HG03575 (cell line): ENCODE measurements around the gene LMNA.

Experiments used
- ATAC-seq: cut with Tn5 transposase; IDR thresholded peaks from one replicate; pipeline ENCODE4 v1.9.1; 2021; ENCODE audit not compliant: unreplicated experiment, insufficient number of reproducible peaks, low FRiP score; ENCODE audit errors: extremely low read depth

Gene LMNA

GRCh38 chr1:156080863-156081179 is 33.7 kb upstream of the LMNA start:
- ATAC-seq: no peak

DNA sequence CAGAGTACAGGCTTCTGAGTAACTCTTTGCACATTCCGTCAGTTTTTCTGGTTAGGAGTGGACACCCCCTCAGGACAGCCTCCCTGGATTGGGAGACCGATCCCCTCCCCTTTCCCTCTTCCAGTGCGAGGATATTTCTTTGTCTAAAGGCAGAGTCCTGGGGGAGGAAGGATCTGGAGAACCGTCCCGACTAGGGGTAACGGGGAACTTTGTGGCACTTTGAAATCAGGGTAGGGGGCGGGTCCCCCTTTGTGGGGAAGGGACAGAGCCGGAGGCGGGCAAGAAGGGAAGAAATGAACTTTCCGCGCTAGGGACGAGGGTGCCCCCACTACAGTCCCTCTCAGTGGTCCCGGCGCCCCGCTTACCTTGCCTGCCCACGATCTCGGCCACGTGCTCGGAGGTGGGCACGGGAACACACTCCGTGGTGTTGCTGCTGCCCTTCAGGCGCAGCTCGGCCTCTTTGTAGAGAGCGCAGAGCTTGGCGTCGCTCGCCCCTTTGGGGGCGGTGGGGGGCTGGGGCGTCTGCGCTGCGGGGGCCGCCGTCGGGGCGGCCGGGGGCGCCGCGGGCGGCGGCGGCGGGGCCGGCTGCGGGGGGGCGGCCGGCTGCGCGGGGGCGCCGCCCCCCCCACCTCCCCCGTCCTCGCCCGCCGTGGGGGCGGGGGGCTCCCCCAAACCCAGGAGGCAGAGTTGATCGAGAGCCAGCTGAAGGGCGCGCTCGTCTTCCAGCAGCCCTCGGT is 33.2 kb upstream of the LMNA start:
- no peak for ATAC-seq

- ATAC-seq: no peak
Measured at GRCh38 chr1:156081917-156082308, 32.6 kb upstream of the LMNA start.

GRCh38 chr1:156082309-156083091 is 32.0 kb upstream of the LMNA start, which contains the start of gene MEX3A:
Gene MEX3A, minus strand, starts transcription at chr1:156082465. Its CDS starts 467 bp downstream, at chr1:156081998.
- ATAC-seq: no peak

GRCh38 chr1:156083800-156084790 is 30.4 kb upstream of the LMNA start:
- no peak for ATAC-seq

DNA sequence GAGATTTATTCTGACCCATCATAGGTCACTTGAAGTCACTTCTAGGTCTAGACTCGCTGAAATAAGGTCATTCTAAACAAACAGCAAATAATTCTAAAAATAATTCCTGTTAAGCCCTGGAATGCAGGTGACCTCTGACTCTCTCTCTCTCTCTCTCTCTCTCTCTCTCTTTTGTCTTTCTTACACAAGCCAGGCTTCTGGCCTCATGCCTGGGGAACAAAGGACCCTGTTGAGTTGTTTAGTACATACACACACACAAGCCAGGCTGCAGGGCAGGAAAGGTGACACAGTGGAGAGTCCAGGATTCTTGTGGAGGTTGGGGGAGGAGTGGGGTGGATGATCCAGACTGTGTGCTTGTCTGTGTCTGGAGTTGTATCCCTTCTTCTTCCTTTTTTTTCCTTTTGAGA is 28.3 kb upstream of the LMNA start:
- ATAC-seq: no peak

DNA sequence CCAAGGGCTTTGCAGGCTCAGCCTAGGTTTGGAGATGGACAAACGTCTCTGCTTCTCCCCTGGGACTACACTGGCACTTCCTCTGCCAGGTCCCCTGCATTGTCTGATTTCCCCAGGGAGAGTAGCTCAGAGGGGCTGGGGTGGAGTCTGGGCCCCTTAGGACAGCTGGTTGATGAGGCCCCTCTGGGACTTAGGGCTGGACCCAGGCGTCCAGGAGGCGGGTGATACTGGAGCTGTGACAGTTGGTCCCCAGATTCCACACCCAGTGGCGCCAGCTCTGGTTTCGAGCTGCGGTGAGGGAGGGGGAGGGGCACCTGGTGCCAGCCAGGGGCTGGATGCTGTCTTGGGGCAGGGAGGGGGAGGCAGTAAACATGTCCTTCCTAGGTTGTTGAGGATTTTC is 24.8 kb upstream of the LMNA start:
- ATAC-seq: no peak

GRCh38 chr1:156090138-156090839 is 24.2 kb upstream of the LMNA start:
- no peak for ATAC-seq

- ATAC-seq: no peak
Measured at GRCh38 chr1:156090840-156091188, 23.7 kb upstream of the LMNA start.

DNA sequence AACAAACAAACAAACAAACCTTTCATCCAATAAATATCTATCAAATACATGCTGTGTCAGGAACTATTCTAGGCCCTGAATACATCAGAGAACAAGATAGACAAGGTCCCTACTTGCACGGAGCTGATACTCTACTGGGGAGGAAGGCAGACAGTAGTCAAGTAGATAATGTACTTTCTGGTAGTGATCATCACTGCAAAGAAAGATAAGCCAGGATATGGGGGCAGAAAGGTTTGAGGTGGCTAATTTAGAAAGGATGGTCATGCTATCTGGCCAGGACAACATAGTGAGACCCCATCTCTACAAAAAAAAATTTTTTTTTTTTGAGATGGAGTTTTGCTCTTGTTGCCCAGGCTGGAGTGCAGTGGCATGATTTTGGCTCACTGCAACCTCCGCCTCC is 22.9 kb upstream of the LMNA start:
- no peak for ATAC-seq

DNA sequence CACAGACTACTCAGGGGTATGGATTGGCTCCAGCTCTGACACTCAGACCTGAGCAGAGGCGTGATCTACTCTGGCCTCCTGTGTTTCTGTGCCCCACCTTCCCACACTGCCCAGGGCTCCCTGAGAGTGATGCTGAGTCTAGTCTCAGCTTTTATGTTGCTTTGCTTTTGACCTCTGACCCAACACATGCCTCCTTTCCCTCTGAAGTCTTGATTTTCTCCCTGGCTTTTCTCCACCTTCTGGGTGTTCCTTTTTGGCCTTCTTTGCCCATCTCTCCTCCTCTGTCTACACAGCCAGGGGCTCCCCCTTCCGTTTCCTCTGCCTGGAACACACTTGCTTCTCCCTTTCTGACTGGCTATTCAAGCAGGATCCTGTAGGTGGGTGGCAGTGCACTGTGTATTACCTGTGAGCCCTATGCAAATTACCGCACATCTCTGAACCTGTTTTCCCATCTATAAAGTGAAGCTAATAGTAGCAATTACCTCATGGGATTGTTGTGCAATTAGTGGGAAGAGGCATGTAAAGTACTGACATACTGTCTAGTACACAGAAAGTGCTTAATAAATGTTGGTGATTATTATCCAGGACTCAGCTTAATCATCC is 18.5 kb upstream of the LMNA start:
- no peak for ATAC-seq

DNA sequence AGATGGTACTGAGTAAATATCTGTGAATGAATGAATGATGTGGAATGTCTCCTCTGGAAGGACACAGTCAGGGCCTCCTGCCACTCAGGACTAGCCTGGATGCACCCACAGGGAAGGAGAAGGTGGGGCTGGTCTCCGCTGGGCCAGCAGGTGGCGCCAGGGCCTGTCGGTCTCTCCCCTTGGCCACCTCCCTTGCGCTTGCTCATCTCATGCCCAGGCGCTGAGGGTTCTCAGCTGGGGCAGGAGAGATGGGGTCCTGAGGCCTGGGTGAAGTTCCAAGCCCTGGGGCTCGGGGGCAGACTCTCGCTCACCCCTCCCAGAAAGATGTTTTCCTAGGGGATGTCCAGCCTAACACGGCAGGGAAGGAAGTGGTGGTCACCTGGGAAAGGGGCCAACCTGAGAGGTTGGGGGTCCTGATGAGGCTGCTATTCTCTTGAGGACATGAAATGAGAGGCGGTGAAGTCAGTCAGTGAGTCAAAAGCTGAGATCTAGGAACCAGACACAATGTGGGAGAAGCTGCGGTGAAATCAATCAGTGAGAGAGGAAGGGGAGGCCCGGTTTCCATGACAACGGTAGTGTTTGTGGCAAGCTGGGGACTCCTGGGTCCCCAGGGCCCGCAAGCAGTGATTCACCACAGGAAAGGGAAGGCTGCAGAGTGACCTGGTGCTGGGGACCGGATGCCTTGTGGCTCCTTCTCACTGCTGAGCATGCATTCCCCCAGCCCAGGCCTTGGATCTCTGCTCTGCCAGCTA is 17.7 kb upstream of the LMNA start:
- ATAC-seq: no peak

DNA sequence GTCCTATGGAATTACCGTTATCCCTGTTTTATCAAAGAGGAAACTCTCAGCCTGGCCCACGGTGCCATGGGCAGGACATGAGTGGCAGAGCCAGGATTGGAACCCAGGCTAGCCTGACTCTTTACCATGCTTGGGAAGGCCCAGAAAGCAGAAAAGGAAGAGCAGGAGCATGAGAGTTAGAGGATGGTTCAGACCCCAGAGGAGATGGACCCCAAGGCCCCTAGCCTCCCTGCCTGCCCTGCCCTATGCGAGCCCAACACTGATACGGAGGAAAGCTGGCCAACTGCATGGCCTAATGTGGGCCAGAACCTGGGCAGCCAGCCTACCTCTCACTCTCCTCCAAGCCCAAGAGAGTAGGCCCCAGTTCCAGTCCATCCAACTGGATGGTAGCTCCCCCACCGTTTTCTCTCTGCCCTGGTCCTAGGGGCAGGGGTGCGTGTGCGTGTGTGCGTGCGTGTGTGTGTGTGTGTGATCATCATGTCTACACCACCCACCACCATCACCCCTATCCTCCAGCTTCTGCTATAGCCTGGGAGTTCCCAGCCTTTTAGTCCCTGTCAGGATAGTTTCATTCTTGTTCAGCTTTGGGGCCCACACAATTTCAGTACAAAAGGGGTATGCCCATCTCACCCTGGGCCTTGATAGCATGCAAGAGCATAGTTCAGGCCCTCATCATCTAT is 16.9 kb upstream of the LMNA start:
- ATAC-seq: no peak

- ATAC-seq: no peak
Measured at GRCh38 chr1:156098784-156099183, 15.7 kb upstream of the LMNA start.

- ATAC-seq: no peak
Measured at GRCh38 chr1:156099282-156099681, 15.2 kb upstream of the LMNA start.

GRCh38 chr1:156100205-156100995 is 14.1 kb upstream of the LMNA start:
- no peak for ATAC-seq

DNA sequence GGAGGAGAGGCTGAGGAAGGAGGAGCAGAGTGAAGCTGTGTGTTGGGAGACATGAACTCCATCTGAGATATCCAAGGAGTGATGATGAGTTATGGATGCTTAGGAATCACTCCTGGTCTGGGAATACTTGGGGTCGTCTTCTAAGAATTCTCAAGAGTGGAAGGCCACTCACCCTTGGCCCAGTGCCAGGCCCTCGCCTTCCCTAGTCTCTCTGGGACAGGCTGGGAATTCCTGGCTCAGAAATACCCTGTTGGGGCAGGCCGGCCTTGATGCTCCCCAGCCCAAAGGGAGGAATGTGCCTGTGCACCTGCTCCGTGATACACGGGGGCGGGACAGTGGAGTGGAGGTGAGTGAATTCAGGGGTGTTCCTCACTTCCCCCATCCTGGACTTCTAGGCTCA is 12.6 kb upstream of the LMNA start:
- no peak for ATAC-seq
